ENCODE results near the gene ERAL1.

DNA sequence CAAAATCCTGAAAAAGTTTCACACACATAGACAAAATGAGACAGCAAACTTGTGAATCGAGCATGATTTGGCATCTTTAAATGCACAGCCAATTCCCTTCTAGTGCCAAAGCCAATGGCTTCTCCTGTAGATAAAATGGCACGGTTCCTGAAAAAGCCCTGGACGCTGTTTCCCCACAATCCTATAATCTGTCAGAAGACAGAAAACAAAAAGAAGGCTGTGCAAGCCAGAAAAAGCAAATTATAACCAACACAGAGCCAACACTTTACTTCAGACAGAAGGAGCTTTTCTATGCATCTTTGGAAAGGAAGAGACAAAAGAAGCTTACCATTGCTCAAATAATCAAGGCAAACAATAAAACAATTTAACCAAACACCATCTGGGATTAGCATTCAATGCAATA is 36.0 kb upstream of the ERAL1 start:
- TF ChIP-seq CTCF (conservative IDR thresholded peaks at IDR 0.05 in 1 of 2, IDR thresholded peaks at IDR 0.05 in 1 of 2; ENCODE audit: extremely low read depth in 1 of 2, insufficient read depth in 1 of 2, low read depth in 1 of 2, low read length in 2 of 2) (no peak), EZH2 (IDR thresholded peaks at IDR 0.05; ENCODE audit: borderline replicate concordance, low read length) (no peak)
